Kasumi-1 (cell line): Measurements from ENCODE around the gene CDH3.
"Not testable (repeated sequence)": the region's sequence is repeated elsewhere in the genome, so short reads cannot be mapped to it uniquely, and the experiment has no call there.

Source experiments
- DNase-seq, 2 experiments: peaks; one replicate each; lab custom pipeline; 2025; lab: John Stamatoyannopoulos, UW

The CDH3 gene

GRCh38 chr16:68704232-68704867, 59.2 kb downstream of the CDH3 start:
- DNase-seq = peak; percentile 56 to 81

DNA sequence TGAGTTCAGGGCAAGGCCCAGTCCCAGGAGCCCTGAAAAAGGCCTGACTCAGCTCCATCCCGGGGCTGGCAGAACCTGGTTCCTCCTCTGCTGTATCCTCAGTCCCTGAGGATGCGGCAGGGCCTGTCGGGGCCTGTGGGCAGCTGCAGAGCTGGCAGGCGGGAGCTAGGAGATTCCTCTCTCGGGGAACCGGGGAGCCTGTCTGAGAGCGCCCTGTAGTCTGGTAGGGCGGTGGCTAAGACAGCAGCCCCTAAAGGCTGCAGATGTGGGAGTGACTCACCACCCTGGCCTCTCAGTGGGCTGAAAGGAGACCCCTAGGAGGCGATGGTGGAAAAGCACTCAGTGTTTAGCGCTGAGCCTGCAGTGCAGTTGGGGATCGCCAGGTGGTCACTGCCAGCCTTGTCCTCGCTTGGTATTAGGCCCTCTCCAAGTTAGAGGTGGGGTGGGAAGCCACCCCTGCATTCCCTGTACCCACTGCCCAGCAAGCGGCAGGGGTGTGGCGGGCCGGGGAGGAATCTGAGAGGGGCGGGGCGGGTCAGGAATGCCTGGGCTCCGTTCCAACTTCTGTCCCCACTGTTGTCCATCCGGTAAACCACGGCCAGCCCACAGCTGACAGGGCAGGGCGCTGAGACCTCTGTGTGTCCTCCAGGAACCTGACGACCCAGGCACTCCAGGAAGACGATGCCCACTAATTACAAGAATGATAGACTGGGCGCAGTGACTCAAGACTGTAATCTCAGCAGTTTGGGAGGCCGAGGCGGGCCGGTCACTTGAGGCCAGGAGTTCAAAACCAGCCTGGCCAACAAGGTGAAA, 62.4 kb downstream of the CDH3 start:
- DNase-seq = no peak

GRCh38 chr16:68710211-68710610, 65.1 kb downstream of the CDH3 start:
- DNase-seq = no peak

DNA sequence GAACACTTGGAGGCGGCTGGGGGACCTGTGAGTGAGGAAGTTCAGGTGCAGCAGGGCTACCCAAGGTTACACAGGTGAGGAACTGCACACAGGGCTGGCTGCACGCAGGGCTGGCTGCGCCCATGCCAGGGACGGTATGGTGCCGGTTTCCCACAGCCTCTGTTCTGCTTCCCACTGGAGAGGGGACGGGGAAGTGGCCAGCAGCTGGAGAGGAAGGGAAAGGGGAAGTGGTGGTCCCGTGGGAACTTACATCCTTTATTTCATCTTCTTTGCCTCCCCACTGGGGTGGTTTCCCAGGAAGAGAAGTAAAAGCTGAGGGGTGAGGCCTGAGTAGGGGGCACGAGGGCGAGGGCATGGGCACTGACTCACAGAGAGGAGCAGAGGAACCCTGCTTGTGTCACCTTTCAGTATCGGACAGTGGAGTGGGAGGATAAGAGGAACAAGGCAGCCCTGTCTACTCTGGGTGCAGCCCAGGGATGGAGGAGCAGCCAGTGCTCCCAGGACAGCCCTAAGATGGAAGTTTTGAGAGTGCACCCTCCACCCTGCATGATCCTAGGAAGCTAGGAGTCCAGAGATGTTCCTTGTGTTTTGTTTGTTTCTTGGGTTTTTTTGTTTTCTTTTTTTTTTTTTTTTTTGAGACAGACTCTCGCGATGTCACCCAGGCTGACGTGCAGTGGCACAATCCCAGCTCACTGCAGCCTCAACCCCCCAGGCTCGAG, 66.5 kb downstream of the CDH3 start:
- peak; percentile 62 to 81 for DNase-seq

DNA sequence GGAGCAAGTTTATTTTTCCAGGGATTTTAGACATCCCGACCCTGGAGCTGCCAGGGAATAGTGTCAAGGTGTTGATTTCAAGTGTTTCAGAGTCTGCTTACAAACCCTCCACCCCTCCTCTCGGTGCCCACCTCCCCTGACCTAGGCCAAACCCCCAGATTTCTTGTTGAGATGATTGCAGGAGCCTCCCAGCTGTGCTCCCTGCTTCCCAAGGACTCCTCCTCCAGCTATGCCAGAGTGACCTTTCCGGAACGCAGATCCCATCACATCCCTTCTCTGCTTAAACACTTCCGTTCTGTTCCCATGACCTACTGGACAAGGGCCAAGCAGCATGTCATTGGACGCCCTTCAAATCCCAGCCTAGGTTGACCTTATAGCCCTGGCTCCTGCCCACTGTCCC, 68.3 kb downstream of the CDH3 start:
- no peak for DNase-seq

DNA sequence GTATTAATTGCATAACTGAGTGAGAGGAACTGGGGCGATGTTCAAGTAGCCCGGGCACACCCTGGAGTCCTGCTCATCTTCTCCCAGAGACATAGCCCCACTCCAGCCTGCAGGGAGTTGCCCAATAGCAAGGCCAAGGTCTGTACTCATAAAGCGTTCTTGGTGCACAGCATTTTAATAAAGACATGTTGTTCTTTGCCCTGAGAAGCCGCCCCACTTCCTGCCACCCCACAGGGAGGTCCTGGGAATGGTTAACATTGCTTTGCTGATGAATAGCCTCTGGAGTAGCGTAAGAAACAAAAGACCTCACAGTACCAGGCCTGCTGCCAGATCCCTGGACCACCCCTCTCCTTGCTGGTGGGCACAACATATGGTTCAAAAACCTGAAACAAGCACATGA, 70.4 kb downstream of the CDH3 start:
- no peak for DNase-seq

DNA sequence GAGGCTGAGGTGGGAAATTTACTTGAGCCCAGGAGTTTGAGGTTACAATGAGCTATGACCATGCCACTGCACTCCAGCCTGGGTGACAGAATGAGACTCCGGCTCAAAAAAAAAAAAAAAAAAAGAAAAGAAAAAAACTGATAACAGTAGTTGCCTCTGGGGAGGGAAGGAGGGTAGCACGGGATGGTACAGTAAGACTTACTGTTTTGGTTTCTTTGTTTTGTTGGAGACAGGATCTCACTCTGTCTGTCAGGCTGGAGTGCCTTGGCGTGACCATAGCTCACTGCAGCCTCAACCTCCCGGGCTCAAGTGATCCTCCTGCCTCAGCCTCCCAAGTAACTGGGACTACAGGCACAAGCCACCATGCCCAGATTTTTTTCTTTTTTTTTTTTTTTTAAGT, 71.4 kb downstream of the CDH3 start:
- DNase-seq = not testable (repeated sequence)

GRCh38 chr16:68717684-68718083, 72.6 kb downstream of the CDH3 start:
- no peak for DNase-seq

GRCh38 chr16:68718590-68718989, 73.5 kb downstream of the CDH3 start:
- DNase-seq = no peak

DNA sequence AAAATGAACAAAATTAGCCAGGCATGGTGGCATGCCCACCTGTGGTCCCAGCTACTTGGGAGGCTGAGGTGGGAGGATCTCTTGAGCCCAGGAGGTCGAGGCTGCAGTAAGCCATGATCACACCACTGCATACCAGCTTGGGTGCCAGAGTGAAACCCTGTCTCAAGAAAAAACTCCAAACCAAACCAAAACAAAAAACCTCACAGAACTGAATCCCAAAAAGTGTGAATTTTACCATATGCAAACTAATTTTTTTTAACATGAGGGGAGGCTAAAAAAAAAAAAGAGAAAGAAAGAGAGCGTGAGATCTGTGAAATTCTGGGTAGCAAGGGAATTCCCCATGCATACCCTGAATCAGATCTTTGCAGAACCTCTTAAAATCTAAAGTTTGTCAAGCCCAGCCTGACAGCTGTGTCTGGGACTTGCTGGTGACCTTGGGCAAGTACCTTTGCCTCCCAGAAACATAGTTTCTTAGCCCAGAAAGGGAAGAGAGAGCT, 74.9 kb downstream of the CDH3 start:
- DNase-seq = no peak

- no peak for DNase-seq
Observed at GRCh38 chr16:68722119-68723024, 77.3 kb downstream of the CDH3 start.

DNA sequence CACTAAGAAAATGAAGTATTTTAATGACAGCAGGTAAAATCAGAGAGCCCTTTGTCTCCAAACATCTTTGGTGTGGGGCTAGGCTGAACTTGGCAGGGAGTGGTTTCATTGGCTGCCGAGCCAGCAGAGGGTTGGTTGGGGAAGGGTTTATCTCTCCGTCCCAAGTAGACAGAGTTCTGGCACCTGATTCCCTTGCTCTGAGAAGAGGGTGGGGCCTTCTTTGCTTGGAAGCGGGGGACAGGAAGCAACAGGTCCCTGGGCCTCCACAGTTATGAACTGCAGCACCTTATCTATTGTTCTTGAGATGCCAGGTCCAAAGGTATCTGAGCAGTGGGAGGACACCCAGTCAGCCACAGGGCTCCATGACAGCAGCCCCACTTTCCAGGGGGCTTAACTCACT, 79.7 kb downstream of the CDH3 start:
- DNase-seq = no peak

DNA sequence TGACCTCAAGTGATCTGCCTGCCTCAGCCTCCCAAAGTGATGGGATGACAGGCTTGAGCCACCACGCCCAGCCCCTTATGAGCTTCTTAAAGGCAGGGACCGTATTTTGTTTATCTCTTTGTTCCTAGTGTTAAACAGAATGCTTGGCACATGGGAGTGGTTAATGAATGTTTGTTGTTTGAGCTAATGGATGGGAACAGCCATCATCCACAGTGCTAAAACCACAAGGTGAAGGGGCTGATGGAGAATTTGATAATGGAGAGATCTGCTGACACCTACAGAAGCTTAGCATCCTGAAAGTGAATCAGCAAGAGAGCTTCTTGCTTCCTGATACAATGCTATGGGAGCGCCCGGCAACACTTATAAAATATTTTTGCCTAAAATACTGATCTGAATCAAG, 83.4 kb downstream of the CDH3 start:
- DNase-seq = no peak

- DNase-seq = no peak
Observed at GRCh38 chr16:68731637-68732036, 86.5 kb downstream of the CDH3 start.

GRCh38 chr16:68732042-68732680, 87.1 kb downstream of the CDH3 start:
- no peak for DNase-seq

- no peak for DNase-seq
Observed at GRCh38 chr16:68732741-68733399, 87.8 kb downstream of the CDH3 start.

- DNase-seq = no peak
Observed at GRCh38 chr16:68733570-68733969, 88.5 kb downstream of the CDH3 start.

DNA sequence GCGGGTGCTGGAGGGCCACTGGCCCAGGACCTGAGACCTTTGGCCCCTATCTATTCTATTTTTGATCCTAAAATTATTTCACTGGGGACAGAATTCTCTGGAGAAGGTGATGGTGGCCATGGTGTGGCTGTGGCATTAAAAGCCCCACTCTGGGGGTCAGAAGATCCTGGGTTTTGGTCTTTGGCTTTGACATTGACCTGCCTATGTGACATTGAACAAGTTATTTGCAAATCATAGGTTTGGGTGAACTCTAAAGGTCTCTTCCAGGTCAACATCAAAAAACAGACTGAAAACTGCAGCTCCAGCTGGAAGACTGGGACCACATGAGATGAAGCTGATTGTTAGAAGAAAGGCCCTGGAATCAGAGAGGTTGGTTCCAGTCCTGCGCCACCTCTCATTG, 89.7 kb downstream of the CDH3 start:
- DNase-seq = no peak

DNA sequence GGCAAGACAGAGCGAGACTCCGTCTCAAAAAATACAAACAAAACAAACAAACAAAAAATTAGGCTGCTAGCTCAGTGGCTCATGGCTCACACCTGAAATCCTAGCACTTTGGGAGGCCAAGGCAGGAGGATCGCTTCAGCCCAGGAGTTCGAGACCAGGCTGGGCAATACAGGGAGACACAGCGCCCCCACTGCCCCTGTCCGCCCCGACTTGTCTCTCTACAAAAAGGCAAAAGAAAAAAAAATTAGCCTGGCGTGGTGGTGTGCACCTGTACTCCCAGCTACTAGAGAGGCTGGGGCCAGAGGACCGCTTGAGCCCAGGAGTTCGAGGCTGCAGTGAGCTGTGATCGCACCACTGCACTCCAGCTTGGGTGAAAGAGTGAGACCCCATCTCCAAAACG, 91.5 kb downstream of the CDH3 start:
- DNase-seq = no peak

GRCh38 chr16:68737046-68737729, 92.1 kb downstream of the CDH3 start, which contains the start of gene CDH1:
Gene CDH1 (plus strand): TSS chr16:68737292. CDS start chr16:68737416, 124 bp downstream.
- no peak for DNase-seq
